H9 (cell line): ENCODE measurements around the gene MPST. TPM values are rescaled to one million over a fixed set of nuclear protein-coding genes. Genes with fewer than 3 reads are reported as not detected.

ENCODE experiments used
- DNase-seq: peaks from one replicate; pipeline ENCODE4 v3.0.0-alpha.2; 2017
- H2AFZ ChIP-seq: one replicate; pipeline ENCODE4 v1.6.1; 2013; ENCODE audit warnings: mild to moderate bottlenecking, low read length, control low read depth, moderate library complexity
- H2AK5ac ChIP-seq: 2 replicates; pipeline ENCODE4 v1.6.1; 2013; ENCODE audit warnings: low read length, control low read depth, mixed read lengths; ENCODE audit not compliant: insufficient read length
- H2BK120ac ChIP-seq: one replicate; pipeline ENCODE4 v1.6.1; 2013; ENCODE audit warnings: low read depth, mild to moderate bottlenecking, low read length, control low read depth, inconsistent platforms; ENCODE audit not compliant: poor library complexity, severe bottlenecking
- H2BK12ac ChIP-seq: 2 replicates; pipeline ENCODE4 v1.6.1; 2013; ENCODE audit warnings: low read length, control low read depth, mixed read lengths, low read depth; ENCODE audit not compliant: insufficient read length
- H2BK15ac ChIP-seq: 2 replicates; pipeline ENCODE4 v1.6.1; 2013; ENCODE audit warnings: low read depth, low read length, control low read depth
- H2BK20ac ChIP-seq: one replicate; pipeline ENCODE4 v1.6.1; 2013; ENCODE audit warnings: low read depth, mild to moderate bottlenecking, low read length, control low read depth, inconsistent platforms; ENCODE audit not compliant: poor library complexity, severe bottlenecking
- H2BK5ac ChIP-seq: 2 replicates; pipeline ENCODE4 v1.6.1; 2013; ENCODE audit warnings: low read length, control low read depth, mixed read lengths; ENCODE audit not compliant: insufficient read length
- H3K14ac ChIP-seq: 2 replicates; pipeline ENCODE4 v1.6.1; 2013; ENCODE audit warnings: low read length, control low read depth; ENCODE audit not compliant: insufficient read depth
- H3K18ac ChIP-seq: 2 replicates; pipeline ENCODE4 v1.6.1; 2013; ENCODE audit warnings: low read depth, mild to moderate bottlenecking, mixed read lengths, low read length, control low read depth; ENCODE audit not compliant: insufficient read length
- H3K23ac ChIP-seq: 2 replicates; pipeline ENCODE4 v1.6.1; 2013; ENCODE audit warnings: low read length, control low read depth, mixed read lengths, low read depth; ENCODE audit not compliant: insufficient read length
- H3K23me2 ChIP-seq: 2 replicates; pipeline ENCODE4 v1.6.1; 2013; ENCODE audit warnings: low read depth, mild to moderate bottlenecking, mixed read lengths, low read length, control low read depth; ENCODE audit not compliant: insufficient read length, poor library complexity, severe bottlenecking
- H3K27ac ChIP-seq: 2 replicates; pipeline ENCODE4 v1.5.1; 2013; ENCODE audit warnings: low read length, control low read depth, mixed read lengths, low read depth; ENCODE audit not compliant: insufficient read length
- H3K27me3 ChIP-seq: 2 replicates; pipeline ENCODE4 v1.6.1; 2013; ENCODE audit warnings: low read length, control low read depth, inconsistent platforms; ENCODE audit not compliant: insufficient read depth
- H3K4ac ChIP-seq: 2 replicates; pipeline ENCODE4 v1.6.1; 2013; ENCODE audit warnings: low read depth, mild to moderate bottlenecking, control low read depth, inconsistent platforms, low read length, moderate library complexity
- H3K4me1 ChIP-seq: 2 replicates; pipeline ENCODE4 v1.6.1; 2013; ENCODE audit warnings: low read length, control low read depth, inconsistent platforms; ENCODE audit not compliant: insufficient read depth
- H3K4me2 ChIP-seq: 2 replicates; pipeline ENCODE4 v1.6.1; 2013; ENCODE audit warnings: low read length, control low read depth, mixed read lengths; ENCODE audit not compliant: insufficient read length, insufficient read depth
- H3K56ac ChIP-seq: 2 replicates; pipeline ENCODE4 v1.6.1; 2013; ENCODE audit warnings: low read depth, mild to moderate bottlenecking, mixed read lengths, low read length, control low read depth; ENCODE audit not compliant: insufficient read length
- H3K79me1 ChIP-seq: 2 replicates; pipeline ENCODE4 v1.6.1; 2013; ENCODE audit warnings: low read depth, mild to moderate bottlenecking, moderate library complexity, low read length, control low read depth, inconsistent platforms; ENCODE audit not compliant: insufficient read depth, poor library complexity, severe bottlenecking
- H3K79me2 ChIP-seq: 2 replicates; pipeline ENCODE4 v1.6.1; 2013; ENCODE audit warnings: low read length, control low read depth, inconsistent platforms; ENCODE audit not compliant: insufficient read depth
- H3K9ac ChIP-seq: 2 replicates; pipeline ENCODE4 v1.6.1; 2013; ENCODE audit warnings: low read length, control low read depth, mixed read lengths; ENCODE audit not compliant: insufficient read length; ENCODE audit errors: extremely low read depth
- H3K9me3 ChIP-seq: one replicate; pipeline ENCODE4 v1.6.1; 2013; ENCODE audit warnings: low read depth, low read length, inconsistent platforms; ENCODE audit not compliant: control insufficient read depth
- H3T11ph ChIP-seq: one replicate; pipeline ENCODE4 v1.6.1; 2013; ENCODE audit warnings: mild to moderate bottlenecking, low read length, control low read depth, inconsistent platforms
- H4K20me1 ChIP-seq: one replicate; pipeline ENCODE4 v1.6.1; 2013; ENCODE audit not compliant: control insufficient read depth, insufficient read length, insufficient read depth
- H4K5ac ChIP-seq: 2 replicates; pipeline ENCODE4 v1.6.1; 2013; ENCODE audit warnings: low read depth, mild to moderate bottlenecking, mixed read lengths, low read length, control low read depth; ENCODE audit not compliant: insufficient read length
- H4K8ac ChIP-seq: replicated peaks from 2 replicates; pipeline ENCODE4 v1.6.1; 2013; ENCODE audit warnings: low read length, control low read depth, mixed read lengths, low read depth; ENCODE audit not compliant: insufficient read length
- H4K91ac ChIP-seq: 2 replicates; pipeline ENCODE4 v1.6.1; 2013; ENCODE audit warnings: low read depth, mild to moderate bottlenecking, moderate library complexity, mixed read lengths, low read length, control low read depth; ENCODE audit not compliant: insufficient read length
- H3K27ac Mint-ChIP-seq, 3 experiments: 2 replicates in 2 of 3; 3 replicates in 1 of 3; pipeline ENCODE4 v1.8.0; 2020 to 2021; ENCODE audit warnings: mixed read lengths in 3 of 3, mild to moderate bottlenecking in 1 of 3, moderate library complexity in 1 of 3
- H3K27me3 Mint-ChIP-seq: 2 replicates; pipeline ENCODE4 v1.8.0; 2021; ENCODE audit warnings: low read depth, mild to moderate bottlenecking, moderate library complexity, mixed read lengths
- H3K36me3 Mint-ChIP-seq, 3 experiments: 2 replicates in 2 of 3; 3 replicates in 1 of 3; pipeline ENCODE4 v1.8.0; 2020 to 2021; ENCODE audit warnings: low read depth in 3 of 3, mixed read lengths in 3 of 3; ENCODE audit not compliant: insufficient read depth in 1 of 3
- H3K4me1 Mint-ChIP-seq, 2 experiments: 2 replicates each; pipeline ENCODE4 v1.8.0; 2020; ENCODE audit warnings: mixed read lengths in 2 of 2
- H3K4me3 Mint-ChIP-seq, 2 experiments: 2 replicates in 1 of 2; 3 replicates in 1 of 2; pipeline ENCODE4 v1.8.0; 2020 to 2021; ENCODE audit warnings: mild to moderate bottlenecking in 2 of 2, mixed read lengths in 2 of 2, moderate library complexity in 1 of 2
- H3K9me3 Mint-ChIP-seq, 2 experiments: 2 replicates in 1 of 2; 3 replicates in 1 of 2; pipeline ENCODE4 v1.8.0; 2020; ENCODE audit warnings: mild to moderate bottlenecking in 2 of 2, mixed read lengths in 2 of 2, moderate library complexity in 1 of 2
- CTCF ChIP-seq: fragments of 200-600 bp; sonication (generic); conservative IDR thresholded peaks from 3 replicates; pipeline ENCODE4 v1.8.0; 2021; ENCODE audit warnings: antibody characterized with exemption, mild to moderate bottlenecking
- WGBS: extraction: QIAGEN DNeasy Blood & Tissue Kit; methylation state at CpG from one replicate; pipeline ENCODE4 v1.1.7; 2013; ENCODE audit warnings: missing lambda C conversion rate, low lambda C conversion rate, mixed read lengths; ENCODE audit not compliant: insufficient read length; ENCODE audit errors: extremely low coverage; 5-methylcytosine and 5-hydroxymethylcytosine counted together
- total RNA-seq: library from RNA; stranded (reverse); gene quantifications from 2 replicates; pipeline ENCODE4 v1.2.1, GENCODE V29; 2021

The MPST gene
- total RNA-seq, 1 experiment from 2014 or later, result 70.5 TPM

GRCh38 chr22:37010174-37010573 is 9.4 kb upstream of the MPST start:
- Mint-ChIP-seq H3K27me3 (peaks cover 47% of the 10 kb centered on the region), H3K36me3 (no peaks in the 10 kb centered on the region; a peak in 1 of 7 replicates), H3K4me1 (peaks cover 9 to 10% of the 10 kb centered on the region in 2 experiments), H3K9me3 (0 out of 5 replicates have a peak, but pooled peaks cover 0 to 2% of the 10 kb centered on the region in 2 experiments), H3K27ac (no peak overlapping the region), H3K4me3 (no peak overlapping the region)
- Histone ChIP-seq H3K4ac (no peak overlapping the region), H2BK20ac (no peak overlapping the region), H4K5ac (no peak overlapping the region), H4K91ac (no peak overlapping the region), H3K4me2 (no peak overlapping the region), H3K27me3 (no peaks in the 10 kb centered on the region), H2AK5ac (no peak overlapping the region), H3K56ac (no peak overlapping the region), H3K79me2 (no peaks in the 10 kb centered on the region), H3K23ac (no peak overlapping the region), H2BK12ac (no peak overlapping the region), H2BK5ac (no peak overlapping the region), H3K9ac (no peak overlapping the region), H3K79me1 (no peaks in the 10 kb centered on the region), H3K9me3 (no peaks in the 10 kb centered on the region), H3K4me1 (0 out of 2 replicates have a peak, but pooled peaks cover under 1% of the 10 kb centered on the region), H3K14ac (no peak overlapping the region), H3K23me2 (no peaks in the 10 kb centered on the region), H3K27ac (no peak overlapping the region), H4K20me1 (no peaks in the 10 kb centered on the region), H3K18ac (no peak overlapping the region), H4K8ac (no peak overlapping the region), H2BK120ac (no peak overlapping the region), H2AFZ (no peak overlapping the region), H3T11ph (no peak overlapping the region), H2BK15ac (no peak overlapping the region)
- no peak for TF ChIP-seq CTCF
- DNase-seq, result no peak
- no CpG with 5 or more reads among the region's 4 CpGs for WGBS
